HG02981 (cell line): ENCODE data around the gene HIBADH.

Source experiments
- ATAC-seq: cut with Tn5 transposase; IDR thresholded peaks from one replicate; pipeline ENCODE4 v1.9.1; 2021; ENCODE audit warnings: mild to moderate bottlenecking, moderate library complexity; ENCODE audit not compliant: unreplicated experiment

The HIBADH gene

DNA sequence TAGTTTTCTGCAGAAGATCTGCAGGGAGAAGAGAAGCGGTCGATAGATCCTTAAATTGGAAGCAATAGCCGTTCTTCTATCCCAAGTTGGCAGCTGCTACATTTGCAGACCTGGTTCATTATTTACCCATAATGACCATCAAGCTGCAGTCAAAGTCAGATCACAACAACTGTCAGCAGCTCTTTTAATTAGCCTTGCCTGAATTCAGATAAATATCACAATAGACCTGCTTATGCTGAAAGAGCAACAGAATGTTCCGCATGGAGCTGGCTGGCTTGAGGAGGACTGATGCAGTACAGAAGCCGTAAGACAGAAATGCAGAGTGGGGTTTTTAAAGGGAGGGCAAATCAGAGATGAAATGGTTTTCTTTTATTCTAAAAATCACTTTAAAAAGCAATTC lies 109.4 kb downstream of the HIBADH start:
- no peak for ATAC-seq

DNA sequence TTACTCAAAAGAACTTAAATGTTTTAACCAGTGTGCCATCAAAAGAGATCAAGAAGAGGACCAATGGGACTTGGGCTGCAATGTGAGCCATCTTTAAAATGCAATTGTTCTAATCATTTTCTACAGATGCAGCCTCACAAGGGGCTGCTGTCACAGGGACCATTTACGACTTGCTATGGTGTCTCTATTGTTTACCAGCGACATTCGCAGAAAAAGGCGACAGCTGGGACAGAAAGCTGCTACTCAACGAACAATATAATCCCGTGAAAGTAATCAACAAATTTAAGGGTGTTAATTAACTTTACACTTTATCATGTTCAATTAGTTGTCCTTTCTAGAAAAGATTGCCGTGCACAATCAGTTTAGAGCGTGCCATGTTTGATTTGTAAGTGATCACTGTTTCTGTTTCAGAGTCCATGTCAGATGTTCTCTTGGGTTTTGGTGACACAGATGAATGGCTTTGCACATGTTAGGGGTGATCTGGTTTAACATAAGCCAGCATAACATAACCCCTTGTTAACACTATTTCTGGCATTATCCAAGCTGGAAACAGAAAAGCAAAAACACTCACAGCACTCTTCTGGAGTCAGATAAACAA lies 110.8 kb downstream of the HIBADH start:
- no peak for ATAC-seq

DNA sequence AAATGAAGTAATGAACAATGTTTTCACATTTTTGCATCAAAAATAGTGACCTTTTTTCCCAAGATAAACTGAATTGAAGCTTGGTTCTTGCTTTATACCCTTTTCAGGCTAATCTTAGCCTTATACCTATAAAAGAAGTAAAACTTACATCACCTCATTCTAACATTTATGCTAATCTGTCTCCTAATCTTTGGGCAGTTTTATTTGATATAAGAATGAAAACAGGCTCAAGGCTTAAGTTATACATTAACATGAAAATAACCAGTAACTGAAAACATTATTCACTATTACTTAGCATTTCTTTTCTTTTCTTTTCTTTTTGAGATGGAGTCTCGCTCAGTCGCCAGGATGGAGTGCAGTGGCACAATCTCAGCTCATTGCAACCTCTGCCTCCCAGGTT lies 113.1 kb downstream of the HIBADH start:
- ATAC-seq: no peak

DNA sequence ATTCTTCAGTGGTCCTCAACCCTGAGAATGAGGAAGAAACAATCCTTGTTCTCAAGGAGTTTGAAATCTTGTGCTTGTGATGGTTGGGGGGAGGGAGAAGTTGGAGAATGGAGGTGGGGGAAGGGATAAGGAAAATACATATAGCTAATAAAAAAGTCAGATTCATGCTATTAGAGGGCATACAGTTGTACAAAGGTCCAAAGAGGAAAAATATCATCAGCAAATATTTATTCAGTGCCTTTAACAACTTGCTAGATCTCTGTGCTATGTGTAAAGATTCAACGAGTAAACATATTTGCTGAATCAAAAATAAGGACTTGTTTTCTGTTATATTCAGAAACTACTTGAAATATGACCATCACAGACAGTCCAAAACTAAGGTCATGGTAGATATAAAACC lies 114.4 kb downstream of the HIBADH start:
- no peak for ATAC-seq

DNA sequence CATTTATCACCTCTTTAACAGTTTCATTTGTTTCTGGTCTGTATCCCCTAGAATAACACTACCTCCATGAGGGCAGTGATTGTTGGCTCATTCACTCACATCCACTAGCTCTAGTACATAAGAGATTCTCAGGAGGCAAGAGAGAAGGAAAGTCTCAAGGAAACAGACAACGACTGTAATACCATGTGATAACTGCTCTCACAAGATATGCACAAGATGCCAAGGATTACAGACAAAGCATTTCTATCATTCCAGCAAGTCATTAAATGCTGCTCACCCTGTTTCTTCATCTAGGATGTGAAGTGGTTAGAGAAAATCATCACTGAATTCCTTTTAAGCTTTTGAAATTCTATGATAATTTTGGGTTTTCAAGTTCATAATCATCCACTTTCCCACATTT lies 115.3 kb downstream of the HIBADH start:
- ATAC-seq: no peak

DNA sequence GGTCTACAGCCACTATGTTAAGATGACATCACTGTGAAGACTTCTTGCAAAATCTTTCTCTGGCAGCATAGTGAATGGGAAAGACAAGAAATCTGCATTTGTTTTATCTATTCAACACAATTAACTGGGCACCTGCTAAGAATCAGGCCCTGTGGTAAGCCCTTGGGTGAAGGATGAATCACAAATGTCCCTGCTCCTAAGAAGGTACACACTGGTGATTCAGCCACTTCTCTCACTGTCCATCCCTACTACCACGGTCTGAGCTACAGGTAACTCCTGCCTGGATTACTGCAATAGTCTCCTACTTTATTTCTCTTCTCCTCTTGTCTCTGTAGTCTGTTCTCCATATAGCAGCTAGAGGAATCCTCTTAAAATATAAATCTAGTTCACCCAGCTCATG lies 116.1 kb downstream of the HIBADH start:
- no peak for ATAC-seq

DNA sequence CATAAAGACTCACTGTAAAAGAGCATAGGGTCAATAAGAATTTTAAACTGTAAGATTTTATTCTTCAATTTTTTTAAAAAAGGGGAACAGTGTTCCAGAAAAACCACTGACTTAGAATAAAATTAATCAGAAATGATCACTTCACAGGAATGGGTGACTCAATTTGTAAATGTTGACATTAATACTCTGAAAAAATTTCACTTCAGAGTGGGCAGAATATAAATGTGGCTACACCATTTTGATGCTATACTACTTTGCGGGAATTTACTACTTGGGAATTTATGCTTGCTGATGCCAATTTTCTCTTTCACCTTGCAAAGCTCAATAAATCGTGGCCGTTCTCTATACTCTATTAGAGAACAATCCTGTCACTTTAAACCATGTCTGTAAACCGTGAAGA lies 126.9 kb downstream of the HIBADH start:
- ATAC-seq: no peak

DNA sequence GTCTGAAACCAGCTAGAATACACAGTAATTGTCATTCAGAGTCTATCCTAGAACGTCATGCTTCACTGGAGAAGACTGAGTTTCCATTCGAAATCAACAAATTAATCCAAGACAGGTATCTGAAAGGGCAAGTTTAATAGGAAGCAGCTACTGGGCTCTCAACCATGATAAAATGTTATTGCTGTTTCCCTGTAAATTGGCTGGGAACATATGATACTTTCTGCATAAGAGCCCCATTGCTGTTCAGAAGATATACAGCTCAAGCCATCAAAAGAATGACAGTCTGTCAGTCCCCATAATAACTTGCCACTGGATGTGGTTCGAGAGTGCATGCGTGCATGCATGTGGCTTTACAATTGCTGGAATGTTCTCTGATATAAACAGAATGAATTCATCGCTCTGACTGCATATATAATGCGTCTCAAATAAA lies 129.0 kb downstream of the HIBADH start:
- ATAC-seq: no peak

DNA sequence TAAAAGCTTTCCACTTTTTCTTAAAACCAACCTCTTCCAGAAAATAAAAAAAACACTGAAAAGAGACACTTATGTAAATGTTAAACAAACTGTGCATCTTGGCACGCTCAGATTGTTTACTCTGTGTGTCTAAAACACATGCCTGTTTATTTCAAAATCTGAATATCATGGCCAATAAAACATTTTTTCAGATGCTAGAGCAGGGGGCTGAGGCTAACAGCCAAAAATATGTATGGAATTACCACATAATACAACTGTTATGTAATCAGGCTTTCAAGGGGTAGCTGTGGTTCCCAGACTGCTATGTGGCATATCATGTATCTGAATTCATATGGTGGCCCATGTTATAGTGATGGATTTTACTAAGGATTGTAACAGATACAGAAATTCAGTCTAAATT lies 130.4 kb downstream of the HIBADH start:
- no peak for ATAC-seq

DNA sequence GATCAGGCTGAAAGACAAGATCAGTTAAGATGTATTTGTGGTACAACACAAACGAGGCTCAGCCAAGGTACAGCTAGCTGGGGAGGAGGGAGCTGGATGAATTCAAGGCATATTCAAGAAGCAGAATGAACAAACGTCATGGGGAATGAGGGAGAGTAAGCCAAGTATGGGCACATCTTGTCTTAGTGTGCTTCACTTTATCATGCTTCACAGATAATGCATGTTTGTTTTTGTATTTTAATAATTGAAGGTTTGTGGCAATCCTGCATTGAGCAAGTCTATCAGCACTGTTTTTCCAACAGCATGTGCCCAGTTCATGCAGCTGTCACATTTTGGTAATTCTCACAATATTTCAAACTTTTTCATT lies 135.4 kb downstream of the HIBADH start:
- no peak for ATAC-seq

DNA sequence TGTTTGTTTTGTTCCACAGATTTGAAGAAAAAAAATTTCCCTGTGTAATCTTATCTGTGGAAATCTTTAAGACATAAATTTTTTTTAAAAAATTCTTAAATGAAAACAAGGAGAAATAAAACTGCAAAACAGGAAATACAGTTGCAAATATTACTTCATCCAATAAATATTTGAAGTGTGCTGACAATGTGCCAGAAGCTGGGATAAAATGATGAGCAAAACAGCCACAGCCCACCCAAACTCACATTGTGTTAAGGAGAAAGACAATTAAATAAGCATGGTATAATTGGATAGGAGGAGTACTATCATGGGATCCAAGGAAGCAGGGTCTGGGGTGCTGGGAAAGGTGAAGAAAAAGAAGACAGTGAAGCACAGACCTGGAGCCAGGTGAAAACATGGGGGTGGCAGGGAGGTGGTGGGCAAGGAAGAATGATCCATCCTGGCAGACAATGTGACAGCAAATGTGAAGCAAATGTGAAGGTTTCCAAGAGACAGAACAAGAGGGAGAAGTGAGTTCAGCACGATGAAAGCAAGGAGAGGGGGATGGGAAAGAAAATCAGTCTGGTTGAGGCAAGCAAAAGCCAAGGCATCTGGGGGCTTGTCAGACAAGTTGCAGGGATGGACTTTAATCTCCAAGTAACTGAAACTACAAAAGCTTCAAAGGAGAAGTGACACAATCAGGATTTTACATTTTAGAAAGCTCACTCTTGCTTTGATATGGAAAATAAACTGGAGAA lies 135.9 kb downstream of the HIBADH start:
- no peak for ATAC-seq

DNA sequence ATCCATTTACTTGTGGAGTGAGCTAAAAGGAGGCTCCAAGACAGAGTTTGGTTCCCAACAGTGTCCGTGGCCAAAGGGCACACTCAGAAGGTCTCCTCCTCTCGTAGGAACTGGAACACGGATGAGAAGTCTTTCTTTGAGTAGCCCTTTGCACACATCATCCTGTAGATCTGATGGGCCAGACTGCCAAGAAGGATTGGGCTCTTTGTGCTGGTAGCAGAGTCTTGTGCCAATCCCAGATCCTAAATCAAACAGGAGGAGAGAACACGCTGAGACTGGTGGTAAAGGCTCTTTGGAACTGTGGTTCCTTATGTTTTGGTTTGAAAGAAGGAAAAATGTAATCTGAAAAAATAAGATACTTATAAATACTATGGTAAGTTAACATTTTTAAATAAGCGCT lies 136.6 kb downstream of the HIBADH start:
- ATAC-seq: no peak

DNA sequence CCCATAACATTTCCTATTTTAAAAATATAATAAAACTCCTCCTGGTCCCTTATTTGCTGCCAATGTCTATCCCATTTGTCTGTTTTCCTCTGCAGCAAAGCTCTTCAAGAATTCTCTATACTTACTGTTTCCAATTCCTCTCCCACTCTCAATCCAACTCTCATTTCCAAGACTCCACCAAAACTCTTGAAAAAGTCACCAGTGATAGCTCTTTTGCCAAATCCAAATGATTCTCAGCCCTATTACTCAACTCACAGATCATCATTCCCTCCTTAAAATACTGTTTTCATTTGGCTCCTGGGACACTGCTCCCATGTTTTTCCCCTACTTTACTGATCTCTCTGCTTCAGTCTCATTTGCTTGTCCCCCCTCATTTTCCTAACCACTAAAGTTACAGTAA lies 139.4 kb downstream of the HIBADH start:
- no peak for ATAC-seq

DNA sequence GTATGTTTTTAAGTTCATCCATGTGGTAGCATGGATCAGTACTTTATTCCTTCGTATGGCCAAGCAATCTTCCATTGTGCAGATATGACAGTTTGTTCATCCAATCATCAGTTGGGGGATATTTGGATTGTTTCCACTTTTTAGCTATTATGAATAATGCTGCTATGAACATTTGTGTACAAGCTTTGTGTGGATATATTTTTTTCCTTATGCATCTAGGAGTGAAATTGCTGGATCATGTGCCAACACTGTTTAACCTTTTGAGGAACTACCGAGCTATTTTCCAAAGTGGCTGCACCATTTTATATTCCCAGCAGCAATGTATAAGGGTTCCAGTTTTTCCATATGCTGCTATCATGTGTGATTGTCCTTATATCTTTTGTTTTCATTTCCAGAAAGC lies 140.1 kb downstream of the HIBADH start:
- ATAC-seq: no peak

DNA sequence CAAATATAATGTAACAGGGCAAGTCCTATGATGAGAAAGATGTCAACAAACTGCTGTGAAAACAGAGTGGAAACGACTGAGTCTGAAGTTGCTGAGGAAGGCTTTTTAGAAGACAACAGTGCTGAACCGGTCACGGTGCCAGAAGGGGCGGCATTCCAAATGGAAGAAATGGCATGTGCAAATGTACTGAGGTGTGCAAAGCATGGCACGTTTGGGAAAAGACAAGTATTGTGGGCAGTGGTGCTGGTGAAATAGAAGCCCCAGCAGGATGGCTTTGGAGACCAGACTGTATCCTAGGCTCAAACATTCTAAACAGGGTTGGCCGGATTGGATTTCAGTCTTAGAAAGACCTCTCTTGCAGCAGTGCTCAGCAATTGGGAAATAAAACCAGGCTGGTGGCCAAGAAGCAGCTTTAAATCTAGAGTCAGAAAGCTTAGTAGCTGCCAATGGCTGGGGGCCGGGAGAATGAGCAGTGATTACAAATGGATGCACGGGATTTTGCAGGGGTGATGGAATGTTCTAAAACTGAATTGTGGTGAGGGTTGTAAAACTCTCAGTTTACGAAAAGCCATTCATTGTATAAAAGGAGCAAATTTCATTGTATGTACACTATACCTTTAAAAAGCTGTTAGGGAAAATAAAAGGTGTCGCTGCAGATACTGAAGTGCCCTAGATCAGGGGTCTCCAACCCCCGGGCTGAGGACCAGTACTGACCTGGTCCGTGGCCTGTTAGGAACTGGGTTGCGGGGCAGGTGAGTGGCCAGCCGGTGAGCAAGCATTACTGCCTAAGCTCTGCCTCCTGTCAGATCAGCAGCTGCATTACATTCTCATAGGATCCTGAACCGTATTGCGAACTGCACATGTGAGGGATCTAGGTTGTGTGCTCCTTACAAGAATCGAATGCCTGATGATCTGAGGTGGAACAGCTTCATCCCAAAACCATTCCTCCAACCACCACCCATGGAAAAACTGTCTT lies 141.6 kb downstream of the HIBADH start:
- ATAC-seq: no peak

DNA sequence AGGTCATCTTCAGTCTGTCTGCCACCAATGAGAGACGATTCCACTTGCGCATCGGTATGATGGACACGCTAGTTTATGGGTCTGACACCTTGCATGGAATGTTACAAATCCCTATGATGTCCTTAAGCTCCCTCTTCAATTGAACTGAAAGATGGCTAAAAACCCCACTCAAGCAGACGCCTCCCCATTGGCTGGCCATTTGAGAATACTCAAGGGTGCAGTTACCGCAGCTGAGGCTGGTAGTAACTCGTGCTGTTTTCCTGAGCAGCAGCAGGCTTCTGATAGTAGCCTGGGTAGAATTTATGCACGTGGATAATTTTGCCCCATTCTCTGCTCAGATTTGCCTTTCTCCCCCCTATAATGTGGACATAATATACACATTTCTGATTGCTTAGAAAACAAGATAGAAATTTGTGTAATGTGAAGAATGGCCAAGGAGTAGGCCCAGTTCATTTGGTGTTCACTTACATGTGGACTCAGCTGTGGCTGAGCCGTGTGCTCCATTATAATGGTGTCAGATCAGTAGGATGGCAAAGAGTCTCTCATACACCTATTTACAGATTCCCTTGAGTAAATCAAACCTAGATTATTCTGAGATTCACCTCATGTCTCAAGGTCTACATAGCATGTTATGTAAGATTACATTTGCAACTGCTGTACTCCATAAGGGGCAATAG lies 142.8 kb downstream of the HIBADH start:
- no peak for ATAC-seq

DNA sequence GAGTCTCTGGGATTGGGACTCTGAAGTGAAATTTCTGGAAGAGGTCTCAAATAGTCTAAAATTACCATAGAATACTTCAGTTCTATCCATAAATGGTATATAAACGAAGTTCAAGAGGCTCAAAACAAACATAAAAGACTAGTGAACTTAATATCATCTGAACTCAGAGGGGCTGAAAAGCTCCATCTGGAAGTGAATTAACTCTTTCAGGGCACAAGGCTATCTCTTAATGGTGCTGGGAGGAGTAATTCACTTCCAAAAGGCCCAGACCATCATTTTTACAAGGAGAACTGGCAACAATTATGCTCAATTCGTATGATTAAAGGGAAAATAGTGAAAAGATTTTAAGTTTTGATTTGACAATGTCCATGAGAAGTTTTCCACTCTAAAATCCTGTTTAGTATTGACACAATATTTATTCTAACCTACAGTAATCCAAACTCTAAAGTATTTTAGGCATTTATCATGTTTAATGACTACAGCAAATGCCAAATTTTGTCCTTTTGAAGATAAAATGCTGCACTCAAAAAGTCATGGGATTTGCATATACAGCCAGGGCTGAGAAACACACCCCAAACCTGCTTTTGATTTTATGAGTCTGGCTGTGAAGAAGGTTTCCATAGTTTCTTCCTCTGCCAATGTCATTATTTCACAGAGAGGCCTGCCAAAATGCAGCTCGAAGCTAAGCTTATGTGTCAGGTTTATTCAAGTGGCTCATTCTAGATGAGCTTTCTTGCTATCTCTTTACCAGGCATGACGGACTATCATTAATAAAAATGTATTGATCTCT lies 143.9 kb downstream of the HIBADH start:
- ATAC-seq: no peak

DNA sequence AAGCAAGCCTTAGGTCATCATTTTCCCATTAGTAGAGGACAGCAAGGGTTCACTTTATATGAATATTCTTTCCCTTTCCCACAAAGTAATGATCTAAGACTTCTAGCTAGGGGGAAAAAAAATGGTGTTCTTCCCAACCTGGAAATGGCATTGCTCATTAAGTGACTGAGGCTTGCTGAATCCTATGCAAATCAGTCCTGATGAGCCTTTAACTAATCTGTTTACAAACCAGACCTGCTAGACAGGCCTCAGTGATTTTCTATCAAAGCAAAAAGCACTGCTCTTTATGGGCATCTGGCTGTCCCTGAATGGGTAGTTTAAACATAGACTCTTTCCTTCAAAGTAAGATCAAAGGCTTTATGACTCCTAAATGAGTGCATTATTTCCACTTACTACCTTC lies 146.3 kb downstream of the HIBADH start:
- no peak for ATAC-seq

DNA sequence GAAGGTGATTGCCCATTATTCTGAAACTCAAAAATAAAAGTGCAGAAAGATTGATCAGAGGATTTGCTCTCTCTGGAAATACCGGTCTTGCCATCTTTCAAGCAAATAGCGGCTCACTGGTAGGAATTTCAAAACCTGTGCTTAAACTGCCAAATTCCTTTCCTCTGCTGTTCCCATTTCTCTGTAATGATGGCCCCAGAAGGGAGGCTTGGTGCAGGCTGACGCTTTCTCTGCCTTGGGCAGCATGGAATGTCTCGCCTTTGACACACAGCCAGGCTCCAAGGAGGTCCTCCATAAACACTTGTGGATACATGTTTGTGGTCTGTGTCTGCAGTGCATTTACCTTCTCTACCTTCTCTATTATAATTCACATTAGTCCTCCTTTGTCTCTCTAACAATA lies 146.8 kb downstream of the HIBADH start:
- no peak for ATAC-seq

DNA sequence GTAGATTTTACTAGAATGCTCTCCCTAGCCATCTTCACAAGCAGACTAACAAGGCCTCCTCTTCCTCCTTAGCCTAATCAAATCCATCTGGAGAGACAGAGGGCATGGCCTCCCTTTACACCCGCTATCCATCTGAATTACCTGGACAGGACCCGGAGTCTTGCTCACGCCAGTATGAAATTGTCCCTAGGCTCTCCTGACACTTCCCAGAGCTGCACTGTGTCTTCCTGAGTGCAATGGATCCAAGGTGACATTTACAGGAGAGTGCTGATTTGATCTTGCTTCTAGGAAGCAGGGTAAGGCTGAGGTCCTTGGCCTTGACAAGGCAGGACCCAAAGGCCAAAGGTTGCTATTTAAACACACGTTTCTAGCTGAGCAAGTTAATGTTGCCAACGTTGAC lies 147.8 kb downstream of the HIBADH start:
- no peak for ATAC-seq
